ENCODE data around the gene STXBP1.
A peak's percentile ranks its signal among the peaks of the same experiment; 100 is the strongest.

DNA sequence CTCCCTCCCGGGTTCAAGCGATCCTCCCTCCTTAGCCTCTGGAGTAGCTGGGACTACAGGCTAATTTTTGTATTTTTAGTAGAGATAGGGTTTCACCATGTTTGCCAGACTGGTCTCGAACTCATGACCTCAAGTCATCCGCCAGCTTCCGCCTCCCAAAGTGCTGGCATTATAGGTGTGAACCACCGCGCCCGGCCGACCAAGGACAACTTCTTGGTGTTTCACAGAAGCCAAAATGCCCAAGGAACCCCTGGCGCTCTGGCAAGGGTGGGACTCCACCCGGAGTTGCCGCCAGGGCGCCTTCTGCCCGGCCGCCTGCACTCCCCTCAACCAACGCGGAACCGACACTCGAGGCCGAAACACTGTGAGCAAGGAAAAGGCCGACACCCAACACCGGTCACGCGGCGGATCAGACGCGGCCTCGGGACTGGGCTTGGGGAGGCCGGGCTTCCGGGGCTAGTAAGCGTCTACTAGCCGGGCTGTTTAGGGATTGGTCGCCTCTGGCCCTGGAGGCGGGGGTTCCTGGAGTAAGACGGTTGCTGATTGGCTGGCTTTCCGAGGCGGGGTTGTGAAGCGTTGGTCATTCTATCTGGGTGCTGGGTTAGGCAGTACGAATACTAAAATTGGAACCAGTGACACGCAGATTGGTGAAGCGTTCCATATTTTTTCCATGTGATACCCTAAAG lies 87.1 kb downstream of the STXBP1 start:
- TF ChIP-seq, protein P1, sequence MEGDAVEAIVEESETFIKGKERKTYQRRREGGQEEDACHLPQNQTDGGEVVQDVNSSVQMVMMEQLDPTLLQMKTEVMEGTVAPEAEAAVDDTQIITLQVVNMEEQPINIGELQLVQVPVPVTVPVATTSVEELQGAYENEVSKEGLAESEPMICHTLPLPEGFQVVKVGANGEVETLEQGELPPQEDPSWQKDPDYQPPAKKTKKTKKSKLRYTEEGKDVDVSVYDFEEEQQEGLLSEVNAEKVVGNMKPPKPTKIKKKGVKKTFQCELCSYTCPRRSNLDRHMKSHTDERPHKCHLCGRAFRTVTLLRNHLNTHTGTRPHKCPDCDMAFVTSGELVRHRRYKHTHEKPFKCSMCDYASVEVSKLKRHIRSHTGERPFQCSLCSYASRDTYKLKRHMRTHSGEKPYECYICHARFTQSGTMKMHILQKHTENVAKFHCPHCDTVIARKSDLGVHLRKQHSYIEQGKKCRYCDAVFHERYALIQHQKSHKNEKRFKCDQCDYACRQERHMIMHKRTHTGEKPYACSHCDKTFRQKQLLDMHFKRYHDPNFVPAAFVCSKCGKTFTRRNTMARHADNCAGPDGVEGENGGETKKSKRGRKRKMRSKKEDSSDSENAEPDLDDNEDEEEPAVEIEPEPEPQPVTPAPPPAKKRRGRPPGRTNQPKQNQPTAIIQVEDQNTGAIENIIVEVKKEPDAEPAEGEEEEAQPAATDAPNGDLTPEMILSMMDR (IDR thresholded peaks at IDR 0.05): peak in 2 of 3 experiments; percentile 29 to 38
- TF ChIP-seq POLR2AphosphoS5 (IDR thresholded peaks at IDR 0.05): peak; percentile 86 to 94
- no peak for TF ChIP-seq POLR2A (IDR thresholded peaks at IDR 0.05; ENCODE audit: low read depth)
